Measurements from ENCODE around the gene TAF4.

- TF ChIP-seq CTCF (IDR thresholded peaks at IDR 0.05) (no peak), POLR2A (IDR thresholded peaks at IDR 0.05) (no peak)
Measured at GRCh38 chr20:61940491-61940890, 125.2 kb downstream of the TAF4 start.

Data from body of pancreas (tissue), 4 donors.